HCT116 (cell line): ENCODE results near the gene ELFN1. TPM values are rescaled to one million over a fixed set of nuclear protein-coding genes. Genes with fewer than 3 reads are reported as not detected.

Experiments used
- ATAC-seq: fragments of 200-7000 bp; cut with Tn5 transposase; 2 replicates; pipeline ENCODE4 v1.9.1; 2020; ENCODE audit warnings: mild to moderate bottlenecking, moderate library complexity
- BruUV-seq: library from RNA; stranded (reverse); fragments of 400-500 nt; replicated peaks from 2 replicates; lab custom pipeline; 2021; lab: Mats Ljungman, UMichigan
- CTCF ChIA-PET: fragments of 300-600 bp; sonication (Branson Sonifier 250); formaldehyde crosslinking; loops from one replicate; lab custom pipeline; 2021; ENCODE audit warnings: antibody characterized with exemption; lab: Charles Lee
- POLR2A ChIA-PET: fragments of 300-600, 350-600 bp; sonication (Branson Sonifier 250); formaldehyde crosslinking; loops from one replicate; lab custom pipeline; 2021; ENCODE audit warnings: antibody characterized with exemption; lab: Charles Lee
- RAD21 ChIA-PET, 2 experiments: fragments of 300-600 bp; sonication (Branson Sonifier 250); formaldehyde crosslinking; loops; one replicate each; lab custom pipeline; 2023; ENCODE audit warnings: low total read pairs in 2 of 2; ENCODE audit not compliant: uncharacterized antibody in 2 of 2, unreplicated experiment in 2 of 2, low non-redundant PET in 1 of 2; lab: Charles Lee
- DNase-seq: peaks from one replicate; pipeline ENCODE4 v3.0.0-alpha.2; 2010; ENCODE audit warnings: low read depth, low spot score
- H2AFZ ChIP-seq: fragments of 200-600 bp; shearing (Covaris generic), sonication (generic); 2 replicates; pipeline ENCODE4 v1.6.1; 2017; ENCODE audit warnings: low read depth, mixed run types, mixed read lengths, antibody characterized with exemption, low read length; ENCODE audit not compliant: poor library complexity, severe bottlenecking
- H3K27ac ChIP-seq: 2 replicates; pipeline ENCODE4 v1.5.1; 2012; ENCODE audit warnings: low read depth, low read length
- H3K27me3 ChIP-seq: fragments of 200-600 bp; sonication (generic); 2 replicates; pipeline ENCODE4 v1.6.1; 2016; ENCODE audit warnings: mixed run types, low read length, mixed read lengths; ENCODE audit not compliant: insufficient read depth
- H3K36me3 ChIP-seq, 2 experiments: fragments of 200-500 bp in 1 of 2; fragments of 200-600 bp in 1 of 2; sonication (Bioruptor generic) in 1 of 2; sonication (generic) in 1 of 2; 2 replicates each; pipeline versions ENCODE4 v1.5.1 to v1.6.1; 2014 to 2016; ENCODE audit warnings: low read length in 2 of 2, inconsistent platforms in 1 of 2, mixed read lengths in 1 of 2, mixed run types in 1 of 2; ENCODE audit not compliant: insufficient read depth in 2 of 2, control insufficient read depth in 1 of 2
- H3K4me1 ChIP-seq, 2 experiments: fragments of 200-600 bp in 1 of 2; sonication (generic) in 1 of 2; 2 replicates each; pipeline versions ENCODE4 v1.5.1 to v1.6.1; 2012 to 2017; ENCODE audit warnings: low read length in 2 of 2, inconsistent platforms in 1 of 2, mild to moderate bottlenecking in 1 of 2, mixed read lengths in 1 of 2, mixed run types in 1 of 2, moderate library complexity in 1 of 2; ENCODE audit not compliant: insufficient read depth in 2 of 2, control insufficient read depth in 1 of 2
- H3K4me2 ChIP-seq: fragments of 200-600 bp; sonication (generic); 2 replicates; pipeline ENCODE4 v1.6.1; 2017; ENCODE audit warnings: mixed run types, low read length, mixed read lengths
- H3K4me3 ChIP-seq, 2 experiments: fragments of 200-600 bp in 1 of 2; sonication (generic) in 1 of 2; replicated peaks in 1 of 2; 2 replicates each; pipeline ENCODE4 v1.5.1; 2011 to 2016; ENCODE audit warnings: low read length in 2 of 2, control low read depth in 1 of 2, low read depth in 1 of 2, mild to moderate bottlenecking in 1 of 2, mixed read lengths in 1 of 2, mixed run types in 1 of 2
- H3K79me2 ChIP-seq: fragments of 200-600 bp; sonication (generic); 2 replicates; pipeline ENCODE4 v1.6.1; 2017; ENCODE audit warnings: mild to moderate bottlenecking, mixed run types, low read length, moderate library complexity, mixed read lengths; ENCODE audit not compliant: insufficient read depth
- H3K9ac ChIP-seq: fragments of 200-600 bp; sonication (generic); 2 replicates; pipeline ENCODE4 v1.6.1; 2016; ENCODE audit warnings: low read length, mixed read lengths
- H3K9me2 ChIP-seq: fragments of 200-600 bp; sonication (generic), shearing (Covaris generic); 2 replicates; pipeline ENCODE4 v1.6.1; 2017; ENCODE audit warnings: mixed run types, mild to moderate bottlenecking, moderate library complexity; ENCODE audit not compliant: insufficient read depth
- H3K9me3 ChIP-seq, 2 experiments: fragments of 200-500 bp in 1 of 2; fragments of 200-600 bp in 1 of 2; sonication (Bioruptor generic) in 1 of 2; sonication (generic) in 1 of 2; 2 replicates each; pipeline ENCODE4 v1.6.1; 2014 to 2017; ENCODE audit warnings: low read length in 2 of 2, mixed read lengths in 2 of 2, inconsistent platforms in 1 of 2, low read depth in 1 of 2, mild to moderate bottlenecking in 1 of 2, mixed run types in 1 of 2, moderate library complexity in 1 of 2; ENCODE audit not compliant: control insufficient read depth in 1 of 2, insufficient read depth in 1 of 2
- H4K20me1 ChIP-seq: fragments of 200-600 bp; sonication (generic), shearing (Covaris generic); 2 replicates; pipeline ENCODE4 v1.6.1; 2017; ENCODE audit warnings: mixed run types, mild to moderate bottlenecking, moderate library complexity; ENCODE audit not compliant: insufficient read depth
- EGR1 ChIP-seq: IDR thresholded peaks from 2 replicates; pipeline ENCODE4 v1.6.1; 2012; ENCODE audit warnings: low read depth
- ELF1 ChIP-seq: IDR thresholded peaks from 2 replicates; pipeline ENCODE4 v1.6.1; 2012; ENCODE audit warnings: low read depth, borderline replicate concordance
- POLR2AphosphoS5 ChIP-seq: IDR thresholded peaks from 2 replicates; pipeline ENCODE4 v1.6.1; 2011; ENCODE audit warnings: mild to moderate bottlenecking, low read depth, low read length, moderate library complexity
- RAD21 ChIP-seq: IDR thresholded peaks from 2 replicates; pipeline ENCODE4 v1.6.1; 2012; ENCODE audit warnings: low read depth, mild to moderate bottlenecking
- SIN3A ChIP-seq: IDR thresholded peaks from 2 replicates; pipeline ENCODE4 v1.6.1; 2012; ENCODE audit warnings: low read depth
- ZNF274 ChIP-seq: fragments of 200-500 bp; sonication (Bioruptor generic); IDR thresholded peaks from 2 replicates; pipeline ENCODE4 v1.6.1; 2014; ENCODE audit warnings: mild to moderate bottlenecking, low read depth, low read length, inconsistent platforms
- intact Hi-C: fragments of 100-400 bp; cut with micrococcal nuclease; formaldehyde crosslinking; loops from 2 replicates; pipeline ENCODE4 v1.10.0; 2022
- total RNA-seq: library from RNA; stranded (reverse); gene quantifications from one replicate; pipeline ENCODE4 v1.2.1, GENCODE V29; 2021; ENCODE audit not compliant: unreplicated experiment
- TF ChIP-seq, protein P1 (sequence below): IDR thresholded peaks from 2 replicates; pipeline ENCODE4 v1.6.1; 2011; ENCODE audit warnings: mild to moderate bottlenecking, low read length, moderate library complexity; ENCODE audit not compliant: insufficient replicate concordance; ENCODE audit errors: extremely low read depth
- TF ChIP-seq, protein P2 (sequence below): IDR thresholded peaks from 2 replicates; pipeline ENCODE4 v1.6.1; 2012

ELFN1 gene
- total RNA-seq, 1 experiment from 2014 or later, result 4.4 TPM

DNA sequence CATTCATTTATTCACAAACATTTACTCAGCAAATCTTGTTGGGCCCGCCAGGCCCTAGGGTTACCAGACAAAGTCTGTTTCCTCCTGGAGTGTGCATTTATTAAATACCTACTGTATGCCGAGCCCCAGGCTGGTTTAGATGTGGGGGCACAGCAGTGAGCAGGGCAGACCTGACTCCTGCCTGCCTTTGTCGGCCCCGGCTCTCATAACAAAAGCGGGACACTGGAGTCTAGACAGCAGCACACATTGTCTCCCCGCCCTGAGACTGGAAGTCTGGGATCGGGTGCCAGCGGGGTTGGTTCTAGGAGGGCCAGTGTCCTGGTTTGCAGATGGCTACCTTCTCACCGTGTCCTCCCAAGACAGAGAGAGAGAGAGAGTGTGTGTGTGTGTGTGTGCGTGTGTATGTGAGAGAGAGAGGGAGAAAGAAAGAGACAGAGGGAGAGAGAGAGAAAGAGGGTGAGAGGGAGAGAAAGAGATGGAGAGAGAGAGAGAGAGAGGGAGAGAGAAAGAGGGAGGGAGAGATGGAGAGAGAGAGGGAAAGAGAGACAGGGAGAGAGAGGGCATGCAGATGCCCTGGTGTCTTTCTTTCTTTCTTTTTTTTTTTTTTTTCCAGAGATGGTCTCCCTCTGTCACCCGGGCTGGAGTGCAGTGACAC, 25.9 kb downstream of the ELFN1 start (continued):
- TF ChIP-seq, protein P1, sequence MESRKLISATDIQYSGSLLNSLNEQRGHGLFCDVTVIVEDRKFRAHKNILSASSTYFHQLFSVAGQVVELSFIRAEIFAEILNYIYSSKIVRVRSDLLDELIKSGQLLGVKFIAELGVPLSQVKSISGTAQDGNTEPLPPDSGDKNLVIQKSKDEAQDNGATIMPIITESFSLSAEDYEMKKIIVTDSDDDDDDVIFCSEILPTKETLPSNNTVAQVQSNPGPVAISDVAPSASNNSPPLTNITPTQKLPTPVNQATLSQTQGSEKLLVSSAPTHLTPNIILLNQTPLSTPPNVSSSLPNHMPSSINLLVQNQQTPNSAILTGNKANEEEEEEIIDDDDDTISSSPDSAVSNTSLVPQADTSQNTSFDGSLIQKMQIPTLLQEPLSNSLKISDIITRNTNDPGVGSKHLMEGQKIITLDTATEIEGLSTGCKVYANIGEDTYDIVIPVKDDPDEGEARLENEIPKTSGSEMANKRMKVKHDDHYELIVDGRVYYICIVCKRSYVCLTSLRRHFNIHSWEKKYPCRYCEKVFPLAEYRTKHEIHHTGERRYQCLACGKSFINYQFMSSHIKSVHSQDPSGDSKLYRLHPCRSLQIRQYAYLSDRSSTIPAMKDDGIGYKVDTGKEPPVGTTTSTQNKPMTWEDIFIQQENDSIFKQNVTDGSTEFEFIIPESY, result no peak

DNA sequence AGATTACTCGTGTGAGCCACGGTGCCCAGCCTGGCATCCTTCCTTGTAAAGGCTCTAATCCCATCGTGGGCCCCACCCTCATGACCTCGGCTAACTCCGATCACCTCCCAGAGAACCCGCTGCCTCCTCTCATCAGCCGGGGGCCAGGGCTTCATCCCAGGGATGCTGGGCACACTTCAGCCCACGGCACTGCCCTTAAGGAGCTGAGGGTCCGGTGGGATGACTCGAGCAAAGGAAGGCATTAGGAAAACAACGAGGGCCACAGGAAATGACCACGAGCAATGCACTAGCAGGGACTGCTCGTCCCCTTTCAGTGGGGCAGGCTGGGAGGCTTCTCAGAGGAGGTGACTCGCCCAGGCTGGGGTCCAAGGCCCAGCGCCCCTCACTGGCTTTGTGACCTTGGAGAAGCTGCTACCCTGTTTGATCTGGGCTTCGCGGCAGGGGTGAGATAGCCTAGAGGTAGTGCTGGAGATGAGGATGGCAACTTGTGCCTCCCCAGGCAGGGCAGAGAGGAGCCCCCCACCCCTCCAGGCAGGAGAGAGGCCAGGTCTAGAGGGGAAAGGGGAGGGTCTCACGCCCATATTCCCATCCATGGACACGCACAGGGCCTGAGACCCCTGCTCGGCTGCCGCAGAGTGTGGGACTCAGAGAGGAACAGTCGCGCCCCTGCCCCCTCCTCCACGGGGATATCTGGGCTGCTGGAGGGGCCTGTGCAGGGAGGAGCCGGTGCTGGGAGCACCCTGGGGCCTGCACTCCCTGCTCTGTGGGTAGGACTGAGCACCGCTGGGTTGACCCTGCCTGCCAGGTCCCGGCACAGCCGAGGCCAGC, 26.8 kb downstream of the ELFN1 start:
- Histone ChIP-seq H2AFZ (no peak overlapping the region), H3K4me2 (no peak overlapping the region), H3K9ac (no peak overlapping the region), H3K27me3 (0 out of 2 replicates have a peak, but pooled peaks cover 3% of the 10 kb centered on the region), H3K36me3 (no peaks in the 10 kb centered on the region), H3K27ac (no peak overlapping the region), H3K4me3 (no peak overlapping the region), H3K79me2 (no peaks in the 10 kb centered on the region), H3K9me3 (no peaks in the 10 kb centered on the region), H4K20me1 (no peaks in the 10 kb centered on the region), H3K9me2 (no peaks in the 10 kb centered on the region), H3K4me1 (no peaks in the 10 kb centered on the region)
- TF ChIP-seq RAD21 (no peak), ZNF274 (no peak), EGR1 (no peak), SIN3A (no peak), ELF1 (no peak), POLR2AphosphoS5 (no peak)
- TF ChIP-seq, protein P2, sequence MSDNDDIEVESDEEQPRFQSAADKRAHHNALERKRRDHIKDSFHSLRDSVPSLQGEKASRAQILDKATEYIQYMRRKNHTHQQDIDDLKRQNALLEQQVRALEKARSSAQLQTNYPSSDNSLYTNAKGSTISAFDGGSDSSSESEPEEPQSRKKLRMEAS, result no peak
- TF ChIP-seq, protein P1, result no peak
- intact Hi-C loops, result no loop called here
- ATAC-seq (no peak), DNase-seq (no peak)
- ChIA-PET RAD21 (no interaction called here), POLR2A (no interaction called here), CTCF (no interaction called here)
- no TSS peak for BruUV-seq
